Retinal pigment epithelial cell (primary cell): ENCODE data around the gene SKAP2.

Source experiments
- DNase-seq: peaks from one replicate; pipeline ENCODE4 v3.0.0-alpha.2; 2010; ENCODE audit warnings: low read depth
- H3K4me3 ChIP-seq: 2 replicates; pipeline ENCODE4 v1.5.1; 2011; ENCODE audit warnings: mild to moderate bottlenecking, low read length, control low read depth, moderate library complexity
- TF ChIP-seq, protein P1 (sequence below): conservative IDR thresholded peaks from 2 replicates; pipeline ENCODE4 v1.5.1; 2011; ENCODE audit warnings: low read depth, low read length, control low read depth, inconsistent platforms

Gene SKAP2

DNA sequence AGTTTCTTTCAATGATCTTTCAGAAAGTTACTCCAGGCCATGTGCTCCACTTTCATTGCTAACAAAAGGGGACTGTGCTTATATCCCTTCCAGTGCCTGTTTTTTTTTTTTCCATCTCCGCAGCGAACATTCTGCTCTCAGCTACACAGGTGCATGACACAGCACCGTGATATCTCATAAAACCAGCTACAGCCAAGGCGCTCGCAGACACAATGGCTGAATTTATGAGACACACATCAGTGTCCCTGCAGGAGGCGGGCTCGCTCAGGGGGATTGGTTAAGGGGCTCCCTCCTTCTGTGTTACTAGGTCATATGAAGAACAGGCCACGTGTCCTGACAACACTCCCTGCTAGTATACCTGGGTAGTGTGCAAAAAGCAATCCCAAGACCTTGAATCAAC lies 245.5 kb downstream of the SKAP2 start:
- H3K4me3 ChIP-seq, result no peak overlapping the region
- TF ChIP-seq, protein P1, sequence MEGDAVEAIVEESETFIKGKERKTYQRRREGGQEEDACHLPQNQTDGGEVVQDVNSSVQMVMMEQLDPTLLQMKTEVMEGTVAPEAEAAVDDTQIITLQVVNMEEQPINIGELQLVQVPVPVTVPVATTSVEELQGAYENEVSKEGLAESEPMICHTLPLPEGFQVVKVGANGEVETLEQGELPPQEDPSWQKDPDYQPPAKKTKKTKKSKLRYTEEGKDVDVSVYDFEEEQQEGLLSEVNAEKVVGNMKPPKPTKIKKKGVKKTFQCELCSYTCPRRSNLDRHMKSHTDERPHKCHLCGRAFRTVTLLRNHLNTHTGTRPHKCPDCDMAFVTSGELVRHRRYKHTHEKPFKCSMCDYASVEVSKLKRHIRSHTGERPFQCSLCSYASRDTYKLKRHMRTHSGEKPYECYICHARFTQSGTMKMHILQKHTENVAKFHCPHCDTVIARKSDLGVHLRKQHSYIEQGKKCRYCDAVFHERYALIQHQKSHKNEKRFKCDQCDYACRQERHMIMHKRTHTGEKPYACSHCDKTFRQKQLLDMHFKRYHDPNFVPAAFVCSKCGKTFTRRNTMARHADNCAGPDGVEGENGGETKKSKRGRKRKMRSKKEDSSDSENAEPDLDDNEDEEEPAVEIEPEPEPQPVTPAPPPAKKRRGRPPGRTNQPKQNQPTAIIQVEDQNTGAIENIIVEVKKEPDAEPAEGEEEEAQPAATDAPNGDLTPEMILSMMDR, result no peak
- no peak for DNase-seq

DNA sequence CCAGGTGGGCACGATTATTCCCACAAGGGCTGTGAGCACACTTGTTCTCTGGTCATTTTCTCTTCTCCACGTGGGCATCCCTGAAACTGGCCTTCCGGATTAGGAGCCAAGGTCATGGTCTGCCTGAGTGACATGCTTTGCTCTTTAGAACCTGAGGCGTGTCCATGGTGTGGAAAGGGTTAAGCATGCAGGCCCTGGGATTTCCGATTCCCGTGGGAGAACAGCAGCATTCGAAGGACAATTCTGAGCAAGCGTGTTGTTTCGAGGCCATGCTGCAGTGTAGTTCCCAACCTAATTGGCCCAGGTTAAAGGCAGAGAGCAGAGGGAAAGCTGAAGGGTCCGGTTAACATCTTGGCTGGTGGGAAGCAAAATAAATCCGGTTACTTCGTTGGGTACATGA lies 245.9 kb downstream of the SKAP2 start:
- TF ChIP-seq, protein P1, result no peak
- no peak for DNase-seq

More for the DNA sequence above, 245.9 kb downstream of the SKAP2 start:
- no peak overlapping the region for H3K4me3 ChIP-seq
